Activated CD4-positive, alpha-beta T cell treated with anti-CD3 and anti-CD28 coated beads, Interleukin-10, Interleukin-2, amounts not matched to agents 100 ng/mL and 50 ng/mL, durations not matched to agents 16 hours and 8 hours (primary cell): ENCODE results near the gene ZNF750.
"Not testable (repeated sequence)": the region's sequence is repeated elsewhere in the genome, so short reads cannot be mapped to it uniquely, and the experiment has no call there.

Experiments
- DNase-seq: peaks from one replicate; pipeline ENCODE4 v3.0.0-alpha.2; 2020

Gene ZNF750

DNA sequence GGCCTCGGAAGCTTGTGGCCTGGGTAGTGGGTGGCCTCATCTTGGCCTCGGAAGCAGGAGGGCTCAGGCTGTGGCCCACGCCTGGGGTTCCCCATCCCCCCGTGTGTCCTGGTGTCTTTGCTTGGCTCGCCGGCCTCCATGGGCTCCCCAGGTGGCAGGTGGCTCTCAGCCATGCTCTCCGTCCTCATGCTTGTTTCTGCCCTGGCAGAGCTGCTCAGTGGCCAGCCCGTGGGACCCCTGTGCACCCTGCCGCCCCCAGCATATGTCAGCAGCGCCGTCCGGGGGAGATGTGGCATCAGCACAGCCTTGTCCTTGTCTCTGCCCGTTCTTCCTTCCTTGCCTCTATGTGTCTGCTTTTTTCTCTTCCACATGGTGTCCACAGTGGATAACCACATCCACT is 49.4 kb downstream of the ZNF750 start:
- no peak for DNase-seq

DNA sequence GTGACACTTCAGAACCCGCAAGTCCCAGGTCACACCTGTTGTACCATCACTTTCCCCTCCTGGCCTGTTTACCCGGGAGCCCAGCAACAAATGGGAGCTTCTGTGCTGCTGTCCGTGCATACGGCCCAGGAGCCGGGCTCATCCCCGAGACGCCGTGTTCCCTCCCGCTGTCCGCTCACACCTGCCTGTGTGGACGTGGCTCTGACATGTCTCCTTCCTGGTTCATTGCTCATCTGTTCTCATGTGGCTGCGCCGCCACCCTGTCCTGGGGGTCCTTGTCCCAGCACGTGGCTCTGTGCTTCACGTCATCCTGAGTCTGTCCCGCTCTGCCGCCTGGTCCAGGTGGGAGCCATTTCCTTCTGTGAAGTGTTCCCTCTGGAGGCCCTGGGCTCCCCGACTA is 50.0 kb downstream of the ZNF750 start:
- DNase-seq: no peak

DNA sequence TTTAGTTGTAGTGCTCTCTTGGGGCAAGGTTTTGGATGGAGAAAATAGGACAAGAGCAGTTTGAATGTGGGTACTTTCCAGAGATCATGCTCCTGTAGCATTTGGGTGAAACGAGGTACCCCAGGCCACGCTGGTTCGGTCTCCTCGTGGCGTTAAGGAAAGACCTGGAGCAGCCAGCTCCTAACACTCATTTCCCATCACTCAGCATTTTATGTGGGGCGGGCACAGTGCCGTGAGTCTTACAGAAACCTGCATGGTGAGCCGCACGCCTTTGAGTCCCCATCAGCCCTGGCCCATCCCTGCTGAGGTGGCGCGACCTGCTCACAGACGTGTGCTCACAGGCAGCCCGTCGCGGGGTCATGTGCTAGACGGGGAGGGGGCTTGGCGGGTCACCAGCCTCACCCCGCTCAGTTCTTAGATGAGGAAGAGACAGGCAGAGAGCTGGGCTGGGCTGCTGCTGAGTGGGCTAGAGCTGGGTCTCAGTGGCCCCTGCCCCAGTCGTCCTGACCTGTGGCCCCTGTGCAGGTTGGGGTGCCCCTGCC is 50.7 kb downstream of the ZNF750 start:
- no peak for DNase-seq

DNA sequence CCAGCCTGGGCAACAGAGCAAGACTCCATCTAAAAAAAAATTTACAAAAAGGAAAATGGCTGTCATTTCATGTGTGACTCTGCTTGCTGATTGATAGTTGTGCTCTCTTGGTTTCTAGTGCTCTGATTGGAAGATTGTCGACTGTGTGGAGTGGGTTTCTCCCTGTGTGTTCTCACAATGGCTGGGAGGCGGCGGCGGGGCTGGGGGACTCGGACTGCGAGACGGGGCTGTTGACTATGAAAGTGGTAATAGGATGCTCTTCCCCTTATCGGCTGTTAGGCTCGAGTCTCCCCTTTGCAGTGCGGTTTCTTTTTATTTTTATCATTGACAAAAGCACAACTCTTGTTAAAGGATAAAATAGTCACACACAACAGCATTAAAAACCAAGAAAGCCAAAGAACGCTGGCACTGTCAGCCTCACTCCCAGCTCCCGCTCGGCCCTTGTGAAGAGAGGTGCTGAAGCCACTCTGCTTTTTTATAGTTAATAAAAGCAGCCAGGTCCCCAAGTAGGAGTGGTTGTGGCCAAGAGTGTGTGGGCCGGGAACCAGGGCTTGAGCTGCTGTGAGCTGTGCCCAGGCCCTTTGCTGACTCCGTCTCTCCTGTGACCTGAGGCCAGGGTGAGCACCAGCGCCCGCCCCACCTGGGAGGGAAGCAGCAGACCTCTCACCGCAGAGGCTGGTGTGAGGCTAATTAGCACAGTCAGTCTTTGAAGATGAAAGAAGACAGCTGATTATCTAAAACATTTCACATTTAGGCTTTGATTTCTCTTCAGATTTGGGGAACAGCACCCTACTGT is 51.4 kb downstream of the ZNF750 start:
- no peak for DNase-seq

DNA sequence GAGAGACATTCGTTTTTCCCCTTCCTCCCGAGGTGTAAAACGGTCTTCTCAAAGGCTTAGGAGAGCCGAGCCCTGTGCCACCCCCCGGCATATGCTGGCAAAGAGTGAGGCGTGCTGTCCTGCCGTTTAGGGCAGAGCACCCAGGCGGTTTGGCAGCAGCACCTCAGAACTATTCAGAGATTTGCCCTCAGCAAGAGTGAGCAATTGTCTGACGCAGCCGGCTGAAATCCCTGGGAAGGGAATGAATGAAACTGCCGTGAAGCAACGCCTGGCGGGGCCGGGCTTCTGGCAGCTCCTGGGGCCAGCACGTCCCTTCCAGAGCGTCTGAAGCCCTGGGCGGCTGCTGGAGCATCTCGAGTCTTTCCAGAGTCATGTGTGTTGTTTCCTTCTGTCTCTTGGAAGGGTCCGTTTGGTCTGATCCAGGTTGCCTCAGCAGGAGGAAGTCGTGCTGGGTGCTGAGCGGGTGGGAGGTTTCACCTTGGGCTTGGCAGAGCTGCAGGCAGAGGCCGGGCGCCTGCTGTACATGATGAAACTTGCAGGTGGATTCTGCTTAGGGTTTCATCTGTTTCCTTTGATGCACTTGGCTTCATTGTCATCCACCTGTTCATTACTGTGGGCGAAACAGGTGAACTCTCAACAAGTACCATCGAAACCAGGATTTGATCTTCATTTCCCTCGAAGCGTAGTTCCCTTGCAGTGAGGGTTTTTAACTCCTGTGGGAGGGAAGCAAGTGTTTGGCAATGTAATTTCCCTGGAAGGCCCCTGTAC is 52.6 kb downstream of the ZNF750 start:
- DNase-seq: no peak

DNA sequence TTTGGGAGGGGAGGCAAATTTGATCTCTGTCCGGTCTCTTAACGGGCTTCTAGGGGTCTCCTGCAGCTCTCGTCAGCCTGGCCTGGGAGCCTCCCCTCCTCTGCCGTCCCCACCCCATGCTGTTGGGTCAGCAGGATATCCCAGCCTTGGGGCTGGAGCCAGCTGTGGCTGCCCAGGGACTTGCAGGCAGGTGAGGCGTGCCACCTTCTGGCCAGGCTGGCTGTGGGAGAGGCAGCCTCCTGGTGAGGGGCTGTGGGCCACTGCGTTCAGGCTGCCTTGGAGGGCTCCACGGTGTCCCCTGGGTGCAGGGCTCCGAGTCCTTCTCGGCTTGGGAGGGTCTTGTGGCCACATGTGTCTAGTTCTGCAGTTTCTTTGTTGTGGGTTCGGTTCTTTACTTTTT is 53.4 kb downstream of the ZNF750 start:
- DNase-seq: no peak

DNA sequence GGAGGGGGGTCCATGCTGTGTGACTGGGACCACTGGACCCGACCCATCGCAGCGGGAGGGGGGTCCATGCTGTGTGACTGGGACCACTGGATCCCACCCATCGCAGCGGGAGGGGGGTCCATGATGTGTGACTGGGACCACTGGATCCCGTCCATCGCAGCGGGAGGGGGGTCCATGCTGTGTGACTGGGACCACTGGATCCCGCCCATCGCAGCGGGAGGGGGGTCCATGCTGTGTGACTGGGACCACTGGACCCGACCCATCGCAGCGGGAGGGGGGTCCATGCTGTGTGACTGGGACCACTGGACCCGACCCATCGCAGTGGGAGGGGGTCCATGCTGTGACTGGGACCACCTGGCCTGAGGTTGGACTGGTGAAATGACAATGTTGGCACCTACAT is 54.2 kb downstream of the ZNF750 start:
- DNase-seq: not testable (repeated sequence)

DNA sequence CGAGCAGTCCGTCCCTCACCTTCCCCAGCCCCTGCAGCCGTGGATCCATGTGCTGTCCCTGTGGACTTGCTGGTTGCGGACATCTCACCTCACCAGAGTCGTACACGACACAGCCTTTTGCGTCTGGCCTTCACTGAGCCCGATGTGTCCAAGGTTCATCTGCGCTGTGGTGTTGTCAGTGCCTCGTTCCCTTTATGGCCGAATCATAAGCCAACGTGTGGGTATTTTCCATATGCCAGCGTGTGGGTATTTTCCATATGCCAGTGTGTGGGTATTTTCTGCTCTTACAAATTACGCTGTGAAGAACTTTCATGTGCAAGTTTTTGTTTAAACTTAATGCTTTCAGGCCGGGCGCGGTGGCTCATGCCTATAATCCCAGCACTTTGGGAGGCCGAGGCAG is 56.3 kb downstream of the ZNF750 start:
- DNase-seq: no peak

DNA sequence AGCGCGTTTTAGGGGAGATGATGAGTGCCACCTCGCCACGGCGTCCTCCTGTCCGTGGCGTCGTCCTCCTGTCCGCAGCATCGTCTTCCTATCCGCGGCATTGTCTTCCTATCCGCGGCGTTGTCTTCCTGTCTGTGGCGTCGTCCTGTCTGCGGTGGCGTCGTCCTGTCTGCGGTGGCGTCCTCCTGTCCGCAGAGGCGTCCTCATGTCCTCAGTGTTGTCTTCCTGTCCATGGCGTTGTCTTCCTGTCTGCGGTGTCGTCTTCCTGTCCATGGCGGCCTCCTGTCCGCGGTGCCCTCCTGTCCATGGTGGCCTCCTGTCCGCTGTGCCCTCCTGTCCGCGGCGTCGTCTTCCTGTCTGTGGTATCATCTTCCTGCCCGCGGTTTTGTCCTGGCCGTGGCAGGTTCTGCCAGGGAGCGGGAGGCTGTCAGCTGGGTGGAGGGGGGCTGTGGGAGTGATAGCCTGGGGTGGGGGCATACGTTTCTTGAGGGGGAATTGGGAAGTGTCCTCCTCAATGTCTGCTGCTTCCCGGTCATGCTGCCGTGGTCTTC is 57.1 kb downstream of the ZNF750 start:
- no peak for DNase-seq

DNA sequence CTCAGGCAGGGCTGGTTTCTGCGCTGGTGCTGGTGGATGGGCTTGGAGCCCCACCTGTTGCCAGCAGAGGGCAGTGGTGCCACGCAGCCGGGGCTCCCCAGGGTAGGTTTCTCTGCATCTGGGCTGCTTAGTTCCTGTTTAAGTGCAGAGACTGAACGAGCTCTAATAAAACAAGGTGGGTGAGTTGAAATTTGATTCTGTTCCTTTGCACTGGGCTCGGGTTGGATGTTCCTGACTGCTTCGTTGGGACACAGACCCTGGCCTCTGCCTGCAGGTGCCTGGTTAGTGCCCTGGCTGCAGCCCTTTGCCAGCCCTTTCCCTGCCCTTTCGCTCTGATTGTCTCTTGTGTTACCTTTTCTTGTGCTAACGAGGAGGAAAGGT is 57.9 kb downstream of the ZNF750 start:
- DNase-seq: peak; percentile 85

DNA sequence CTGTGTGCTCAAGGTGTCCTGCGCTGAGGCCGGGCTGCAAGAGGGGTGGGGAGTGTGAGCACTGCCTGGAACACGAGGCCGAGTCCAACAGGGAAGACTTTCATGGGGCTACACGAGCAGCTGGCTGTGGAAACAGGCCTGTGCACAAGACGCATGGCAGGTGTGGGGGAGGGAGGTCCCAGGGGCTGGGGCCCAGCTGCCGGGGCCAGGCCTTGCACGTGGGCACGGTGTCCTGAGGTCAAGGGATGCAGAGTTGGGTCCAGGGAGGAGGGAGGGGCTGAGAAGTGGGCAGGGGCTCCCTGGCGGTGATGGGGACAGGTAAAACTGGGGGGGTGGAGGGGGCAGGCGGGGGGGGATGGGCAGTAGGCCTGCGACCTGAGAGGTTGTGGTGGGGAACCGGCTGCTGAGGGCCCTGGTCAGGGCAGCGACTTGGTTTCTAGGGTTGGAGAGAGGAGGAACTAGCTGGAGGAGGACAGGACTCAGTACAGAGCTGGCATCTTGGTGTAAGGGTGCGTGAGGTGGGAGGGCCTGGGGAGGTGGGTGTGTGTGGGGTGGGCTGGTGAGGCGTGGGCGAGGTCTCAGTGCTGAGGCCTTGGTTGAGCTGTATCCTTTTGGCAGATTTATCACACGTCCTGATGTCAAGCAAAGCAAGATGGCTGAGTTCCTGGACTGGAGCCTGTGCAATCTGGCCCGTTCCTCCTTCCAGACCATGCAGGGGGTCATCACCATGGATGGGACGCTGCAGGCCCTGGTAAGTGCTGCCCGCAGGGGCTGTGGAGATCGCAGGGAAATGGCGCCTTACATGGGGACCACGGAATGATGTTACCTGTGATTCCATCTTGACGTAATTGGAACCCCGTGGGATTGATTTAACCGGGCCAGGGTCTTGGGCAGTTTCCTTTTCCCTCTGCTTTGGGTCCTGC is 58.6 kb downstream of the ZNF750 start:
- no peak for DNase-seq

DNA sequence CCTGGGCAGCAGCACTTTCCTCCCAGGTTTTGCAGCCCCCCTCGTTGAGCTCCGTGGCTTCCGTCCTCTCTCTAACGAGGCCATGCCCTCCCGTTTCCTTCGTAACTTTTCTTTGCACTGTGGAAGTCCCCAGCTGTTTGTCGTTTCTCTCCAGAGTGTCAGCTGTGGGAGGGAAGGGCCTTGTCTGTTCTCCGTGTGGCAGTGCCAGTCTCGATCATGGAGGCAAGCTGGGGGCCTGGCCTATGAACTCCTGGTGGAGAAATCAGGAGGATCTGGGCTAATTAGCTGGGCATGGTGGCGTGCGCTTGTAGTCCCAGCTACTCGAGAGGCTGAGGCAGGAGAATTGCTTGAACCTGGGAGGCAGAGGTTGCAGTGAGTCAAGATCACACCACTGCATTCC is 59.6 kb downstream of the ZNF750 start:
- no peak for DNase-seq

DNA sequence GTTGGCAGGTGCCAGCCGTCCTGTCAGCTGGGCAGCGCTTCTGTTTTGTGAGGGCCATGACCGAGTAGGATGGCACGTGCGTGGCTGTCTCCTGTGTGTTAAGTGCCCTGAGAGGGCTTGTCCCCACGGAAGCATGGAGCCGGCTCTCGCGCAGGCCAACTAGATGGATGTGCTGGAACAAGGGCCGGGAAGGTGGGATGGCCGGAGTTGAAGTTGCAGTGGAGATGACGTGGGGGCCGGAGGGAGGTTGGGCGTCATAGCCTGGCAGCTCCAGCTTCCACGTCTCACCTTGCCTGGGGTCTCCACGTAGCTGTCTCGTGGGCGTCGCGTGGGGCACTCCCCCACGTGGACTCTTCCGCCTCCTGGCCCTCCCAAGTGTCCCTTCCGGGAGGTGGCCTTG is 60.3 kb downstream of the ZNF750 start:
- no peak for DNase-seq
